GM12873 (cell line): ENCODE measurements around the gene SEMA5A.

Experiments
- CTCF ChIP-seq: IDR thresholded peaks from 2 replicates; pipeline ENCODE4 v1.5.1; 2012; ENCODE audit warnings: low read depth, mild to moderate bottlenecking, moderate library complexity, low read length, control low read depth; ENCODE audit not compliant: insufficient read depth; ENCODE audit errors: missing control alignments

SEMA5A gene

GRCh38 chr5:9370256-9370655 lies 175.6 kb downstream of the SEMA5A start:
- no peak for TF ChIP-seq CTCF

- no peak for TF ChIP-seq CTCF
Measured at GRCh38 chr5:9365512-9365911, 180.4 kb downstream of the SEMA5A start.

GRCh38 chr5:9363449-9363848 lies 182.4 kb downstream of the SEMA5A start:
- TF ChIP-seq CTCF = no peak

GRCh38 chr5:9363026-9363425 lies 182.8 kb downstream of the SEMA5A start:
- TF ChIP-seq CTCF = no peak

- TF ChIP-seq CTCF = no peak
Measured at GRCh38 chr5:9362600-9362999, 183.3 kb downstream of the SEMA5A start.

GRCh38 chr5:9361835-9362234 lies 184.0 kb downstream of the SEMA5A start:
- peak; percentile 93 for TF ChIP-seq CTCF

GRCh38 chr5:9358961-9359685 lies 186.8 kb downstream of the SEMA5A start:
- no peak for TF ChIP-seq CTCF

GRCh38 chr5:9356351-9356825 lies 189.5 kb downstream of the SEMA5A start:
- no peak for TF ChIP-seq CTCF
